K562 (cell line): Measurements from ENCODE around the gene EGFL7. TPM values are rescaled to one million over a fixed set of nuclear protein-coding genes. Genes with fewer than 3 reads are reported as not detected.

ENCODE experiments used
- ATF7 ChIP-seq: fragments of 450-650 bp; IDR thresholded peaks from 2 replicates; pipeline ENCODE4 v1.7.1; 2014; ENCODE audit warnings: mild to moderate bottlenecking, moderate library complexity
- CEBPB ChIP-seq: fragments of 450-650 bp; IDR thresholded peaks from 2 replicates; pipeline ENCODE4 v1.6.1; 2016; ENCODE audit warnings: missing genetic modification characterization, missing compliant biosample characterization
- CEBPG ChIP-seq, 3 experiments: fragments of 200-800 bp in 1 of 3; sonication (Bioruptor generic) in 1 of 3; sonication (generic) in 1 of 3; formaldehyde crosslinking in 1 of 3; IDR thresholded peaks in 2 of 3; conservative IDR thresholded peaks in 1 of 3; 2 replicates each; pipeline versions ENCODE4 v1.6.1 to v1.8.0; 2016 to 2022; ENCODE audit warnings: missing compliant biosample characterization in 2 of 3, missing genetic modification characterization in 2 of 3, mild to moderate bottlenecking in 1 of 3, missing genetic modification reagents in 1 of 3
- ETS2 ChIP-seq: IDR thresholded peaks from 2 replicates; pipeline ENCODE4 v1.6.1; 2016; ENCODE audit warnings: borderline replicate concordance, missing genetic modification characterization, mild to moderate bottlenecking, moderate library complexity, missing compliant biosample characterization; ENCODE audit not compliant: poor library complexity, severe bottlenecking
- HLTF ChIP-seq: fragments of 450-650 bp; IDR thresholded peaks from 2 replicates; pipeline ENCODE4 v1.6.1; 2016
- HNRNPUL1 ChIP-seq: fragments of 200-400 bp; formaldehyde crosslinking; IDR thresholded peaks from 2 replicates; pipeline ENCODE4 v1.6.1; 2017; ENCODE audit warnings: low read length
- KLF6 ChIP-seq: fragments of 250-450 bp; sonication (Bioruptor Pico); IDR thresholded peaks from 2 replicates; pipeline ENCODE4 v1.4.0; 2020; ENCODE audit warnings: mild to moderate bottlenecking, moderate library complexity, borderline replicate concordance
- MXI1 ChIP-seq: IDR thresholded peaks from 2 replicates; pipeline ENCODE4 v1.6.1; 2011; ENCODE audit warnings: low read depth, mild to moderate bottlenecking, improper control_type of control experiment, low read length
- POLR2G ChIP-seq: fragments of 200-400 bp; formaldehyde crosslinking; IDR thresholded peaks from 2 replicates; pipeline ENCODE4 v1.6.1; 2017; ENCODE audit warnings: low read depth, mild to moderate bottlenecking, antibody characterized with exemption, low read length, moderate library complexity
- PTBP1 ChIP-seq: fragments of 200-400 bp; formaldehyde crosslinking; IDR thresholded peaks from 2 replicates; pipeline ENCODE4 v1.6.1; 2017; ENCODE audit warnings: low read depth, low read length
- RFX7 ChIP-seq: fragments of 250-450 bp; sonication (Bioruptor Pico); IDR thresholded peaks from 2 replicates; pipeline ENCODE4 v1.5.1; 2021; ENCODE audit warnings: mild to moderate bottlenecking
- TCF3 ChIP-seq: sonication (generic); formaldehyde crosslinking; IDR thresholded peaks from 2 replicates; pipeline ENCODE4 v1.4.0; 2020; ENCODE audit warnings: mild to moderate bottlenecking, missing genetic modification reagents
- polyA plus RNA-seq, 8 experiments: library from polyadenylated mRNA; depleted of rRNA in 4 of 8; stranded (reverse) in 5 of 8; unstranded in 3 of 8; fragments of >200 nt; fragmentation: Nextera tagmentation in 2 of 8; fragmentation: Illumina TruSeq in 1 of 8; extraction: Ambion mirVana in 2 of 8; extraction: Trizol in 1 of 8; gene quantifications; 2 replicates each; pipeline versions ENCODE4 v1.2.1 to v1.2.3, GENCODE V29; 2011 to 2014; ENCODE audit warnings: inconsistent platforms in 1 of 8, missing spikeins in 1 of 8
- total RNA-seq, 7 experiments: library from RNA; depleted of rRNA in 6 of 7; stranded (reverse); fragments of >200 nt in 6 of 7; fragmentation: Illumina TruSeq in 2 of 7; extraction: Trizol in 2 of 7; gene quantifications; 2 replicates each; pipeline versions ENCODE4 v1.2.1 to v1.2.3, GENCODE V29; 2011 to 2021; ENCODE audit warnings: low replicate concordance in 1 of 7
- TF ChIP-seq, protein P1 (sequence below): fragments of 450-650 bp; IDR thresholded peaks from 2 replicates; pipeline ENCODE4 v1.6.1; 2016; ENCODE audit warnings: missing biosample characterization, missing genetic modification characterization
- TF ChIP-seq, protein P2 (sequence below): IDR thresholded peaks from 2 replicates; pipeline ENCODE4 v1.6.1; 2014; ENCODE audit warnings: antibody characterized with exemption

Gene EGFL7
- total and polyA plus RNA-seq, 9 of the 15 experiments (the other 6 are each of a cell fraction or from before 2014, with no cell fraction given): 1.5 to 286 (median 55.5) TPM

DNA sequence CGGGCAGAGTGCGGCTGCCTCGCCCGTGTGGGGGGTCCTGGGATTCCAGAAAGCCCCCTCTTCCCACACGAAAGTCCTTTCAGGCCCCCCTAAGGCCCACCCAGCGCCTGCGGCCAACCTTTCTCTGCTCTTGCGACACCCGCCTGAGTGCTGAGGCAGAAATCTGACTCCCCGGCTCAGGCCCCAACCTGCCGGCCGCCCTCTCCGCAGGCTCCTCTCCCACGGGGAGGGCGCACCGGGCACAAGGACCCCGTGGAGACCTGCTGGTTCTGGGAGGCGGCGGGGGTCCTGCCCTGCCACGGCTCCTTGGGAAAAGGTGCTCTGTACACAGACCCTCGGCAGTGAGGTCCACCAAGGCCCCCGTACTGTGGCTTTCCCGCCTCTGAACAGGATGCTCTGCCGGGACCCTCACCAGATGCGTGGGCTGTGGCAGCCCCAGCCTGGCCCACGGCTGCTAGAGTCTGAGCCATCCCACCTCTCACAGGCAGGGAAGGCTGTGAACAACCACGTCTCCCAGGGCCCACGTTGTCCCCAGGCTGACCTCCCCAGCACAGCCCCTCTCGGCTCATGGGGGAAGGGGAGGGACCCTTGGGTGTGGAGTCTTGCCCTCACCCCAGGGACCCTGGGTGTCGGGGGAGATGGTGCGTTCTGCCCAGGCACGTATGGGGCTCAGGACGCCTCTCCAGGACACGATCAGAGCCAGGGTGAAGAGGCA, 41.5 kb upstream of the EGFL7 start (continued):
- TF ChIP-seq, protein P1, sequence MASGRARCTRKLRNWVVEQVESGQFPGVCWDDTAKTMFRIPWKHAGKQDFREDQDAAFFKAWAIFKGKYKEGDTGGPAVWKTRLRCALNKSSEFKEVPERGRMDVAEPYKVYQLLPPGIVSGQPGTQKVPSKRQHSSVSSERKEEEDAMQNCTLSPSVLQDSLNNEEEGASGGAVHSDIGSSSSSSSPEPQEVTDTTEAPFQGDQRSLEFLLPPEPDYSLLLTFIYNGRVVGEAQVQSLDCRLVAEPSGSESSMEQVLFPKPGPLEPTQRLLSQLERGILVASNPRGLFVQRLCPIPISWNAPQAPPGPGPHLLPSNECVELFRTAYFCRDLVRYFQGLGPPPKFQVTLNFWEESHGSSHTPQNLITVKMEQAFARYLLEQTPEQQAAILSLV: no peak
- no peak for TF ChIP-seq TCF3
- TF ChIP-seq POLR2G: peak; percentile 63
- no peak for TF ChIP-seq MXI1
- TF ChIP-seq RFX7 (CRISPR knock-in tag): no peak
- TF ChIP-seq ETS2 (tag): no peak
- TF ChIP-seq, protein P2, sequence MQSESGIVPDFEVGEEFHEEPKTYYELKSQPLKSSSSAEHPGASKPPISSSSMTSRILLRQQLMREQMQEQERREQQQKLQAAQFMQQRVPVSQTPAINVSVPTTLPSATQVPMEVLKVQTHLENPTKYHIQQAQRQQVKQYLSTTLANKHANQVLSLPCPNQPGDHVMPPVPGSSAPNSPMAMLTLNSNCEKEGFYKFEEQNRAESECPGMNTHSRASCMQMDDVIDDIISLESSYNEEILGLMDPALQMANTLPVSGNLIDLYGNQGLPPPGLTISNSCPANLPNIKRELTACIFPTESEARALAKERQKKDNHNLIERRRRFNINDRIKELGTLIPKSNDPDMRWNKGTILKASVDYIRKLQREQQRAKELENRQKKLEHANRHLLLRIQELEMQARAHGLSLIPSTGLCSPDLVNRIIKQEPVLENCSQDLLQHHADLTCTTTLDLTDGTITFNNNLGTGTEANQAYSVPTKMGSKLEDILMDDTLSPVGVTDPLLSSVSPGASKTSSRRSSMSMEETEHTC: no peak
- TF ChIP-seq CEBPB (tag): peak; percentile 87
- TF ChIP-seq CEBPG (CRISPR knock-in tag; IDR thresholded peaks at IDR 0.05): peak; percentile 61
- no peak for TF ChIP-seq CEBPG (tag; conservative IDR thresholded peaks at IDR 0.05 in 1 of 2, IDR thresholded peaks at IDR 0.05 in 1 of 2)
- no peak for TF ChIP-seq HNRNPUL1
- TF ChIP-seq ATF7: no peak
- TF ChIP-seq HLTF: no peak
- no peak for TF ChIP-seq PTBP1
- TF ChIP-seq KLF6 (CRISPR knock-in tag): no peak
- TF ChIP-seq, all 486 proteins: peak for 6
